Esophagus squamous epithelium (tissue), 5 donors: ENCODE measurements around the gene NRF1. TPM values are rescaled to one million over a fixed set of nuclear protein-coding genes. Genes with fewer than 3 reads are reported as not detected.
"Not testable (repeated sequence)": the region's sequence is repeated elsewhere in the genome, so short reads cannot be mapped to it uniquely, and the experiment has no call there.

ENCODE experiments used
- DNase-seq: peaks from one replicate; lab custom pipeline; 2025; lab: John Stamatoyannopoulos, UW
- H3K27ac ChIP-seq, 4 donors: fragments of 200-600 bp; sonication (generic); one replicate each; pipeline ENCODE4 v1.5.1; 2016 to 2019; ENCODE audit warnings: mild to moderate bottlenecking in 1 of 4
- H3K27me3 ChIP-seq, 4 donors: fragments of 200-600 bp; sonication (generic); 1 replicate in 3 of 4; 2 replicates in 1 of 4; pipeline versions ENCODE4 v1.5.1 to v1.6.0; 2017 to 2021; ENCODE audit warnings: antibody characterized with exemption in 1 of 4
- H3K36me3 ChIP-seq, 3 donors: fragments of 200-600 bp; sonication (generic); one replicate each; pipeline ENCODE4 v1.5.1; 2016 to 2019
- H3K4me1 ChIP-seq, 3 donors: fragments of 200-600 bp; sonication (generic); one replicate each; pipeline ENCODE4 v1.5.1; 2017 to 2019
- H3K4me3 ChIP-seq, 4 donors: fragments of 200-600 bp; sonication (generic); 1 replicate in 3 of 4; 2 replicates in 1 of 4; pipeline ENCODE4 v1.5.1; 2016 to 2019; ENCODE audit warnings: mild to moderate bottlenecking in 2 of 4, moderate library complexity in 1 of 4
- H3K9me3 ChIP-seq, 3 donors: fragments of 200-600 bp; sonication (generic); one replicate each; pipeline ENCODE4 v1.5.1; 2016 to 2019
- POLR2A ChIP-seq, 4 donors: fragments of 450-650 bp; IDR thresholded peaks; one replicate each; pipeline ENCODE4 v1.6.1; 2017; ENCODE audit warnings: antibody characterized with exemption in 4 of 4, mild to moderate bottlenecking in 4 of 4, moderate library complexity in 3 of 4
- WGBS, 2 donors: methylation state at CpG; one replicate each; pipeline ENCODE4 v1.1.5; 2018; 5-methylcytosine and 5-hydroxymethylcytosine counted together
- intact Hi-C: fragments of 100-400 bp; cut with DNase I; formaldehyde crosslinking; loops from one replicate; pipeline ENCODE4 v1.15.0; 2022
- total RNA-seq, 4 donors: library from RNA; depleted of rRNA; stranded (reverse); fragments of >200 nt; gene quantifications; one replicate each; pipeline ENCODE4 v1.1.0, GENCODE V29; 2016
- TF ChIP-seq, protein P1 (sequence below), 6 experiments: fragments of 450-650 bp in 4 of 6; fragments of 200-600 bp in 2 of 6; sonication (generic) in 2 of 6; IDR thresholded peaks; one replicate each; pipeline ENCODE4 v1.5.1; 2016 to 2019; ENCODE audit warnings: antibody characterized with exemption in 6 of 6, mild to moderate bottlenecking in 4 of 6, moderate library complexity in 4 of 6
- donor health status: DM: yes; HTN: yes; CAD: no.

NRF1 gene
- total RNA-seq, result 10 to 100 TPM; 10.0 to 18.3 (median 13.3) TPM

DNA sequence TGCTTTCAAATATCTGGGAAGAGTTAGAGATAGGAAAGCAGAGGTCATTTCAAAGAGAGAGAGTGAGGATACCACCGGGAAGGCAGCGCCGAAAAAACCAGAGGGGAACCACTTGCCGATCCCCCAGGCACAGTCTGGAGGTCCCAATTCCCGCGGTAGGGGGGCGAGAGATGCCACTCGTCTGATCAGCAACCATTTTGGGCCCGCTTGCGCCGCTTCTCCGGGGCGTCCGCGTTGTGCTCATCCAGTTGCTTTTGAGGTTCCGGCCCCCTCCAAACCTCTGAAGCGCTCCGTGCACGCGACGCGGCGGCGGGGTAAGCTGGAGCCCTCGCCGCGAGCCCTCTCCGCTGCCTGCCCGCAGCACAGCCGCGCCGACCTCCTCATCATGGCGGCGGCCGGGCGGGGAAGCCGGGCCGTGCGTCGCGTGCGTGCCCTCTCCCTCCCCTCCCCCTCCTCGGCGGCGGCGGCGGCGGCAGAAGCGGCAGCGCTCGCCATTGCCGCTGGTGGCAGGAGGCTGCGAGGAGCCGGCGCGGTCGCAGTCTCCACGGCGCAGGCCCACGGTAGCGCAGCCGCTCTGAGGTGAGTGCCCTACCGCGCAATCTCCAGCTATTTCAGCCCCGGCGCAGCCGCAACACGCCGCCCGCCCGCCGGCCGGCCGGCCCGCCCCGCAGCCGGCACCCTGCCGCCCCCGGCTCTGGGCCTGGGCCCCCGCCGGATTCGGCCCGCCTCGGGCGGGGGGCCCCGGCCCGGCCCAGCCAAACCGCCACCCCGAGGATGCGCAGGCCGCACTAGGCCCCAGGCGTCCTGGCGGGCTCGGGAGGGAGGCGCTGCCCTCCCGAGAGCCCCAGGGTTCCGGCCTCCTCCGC is at the start of gene NRF1:
NRF1 (plus strand) TSS at position 475 of the 866 bp plus-strand sequence. CDS start 45,632 bp downstream, outside the sequence.
- H3K36me3 ChIP-seq, result peaks cover 0 to 11% (median 0%) of the 10 kb centered on the region in 3 donors
- no peaks in the 10 kb centered on the region for H3K27me3 ChIP-seq
- 0 to 1% methylated on average over 7 to 15 of the region's 98 CpGs for WGBS, 2 donors
- H3K4me1 ChIP-seq, result peaks cover 26 to 61% (median 32%) of the 10 kb centered on the region in 3 donors
- peak within 1 kb of the TSS; percentile 93 to 98 (median 97) for H3K27ac ChIP-seq
- intact Hi-C loops, result no loop called here
- peak within 1 kb of the TSS; percentile 80 to 94 (median 86) for H3K4me3 ChIP-seq
- DNase-seq, result peak; percentile 33
- H3K9me3 ChIP-seq, result no peaks in the 10 kb centered on the region
- TF ChIP-seq POLR2A (IDR thresholded peaks at IDR 0.05), result peak in 2 of 4 donors; percentile 62 to 84
- TF ChIP-seq, protein P1, sequence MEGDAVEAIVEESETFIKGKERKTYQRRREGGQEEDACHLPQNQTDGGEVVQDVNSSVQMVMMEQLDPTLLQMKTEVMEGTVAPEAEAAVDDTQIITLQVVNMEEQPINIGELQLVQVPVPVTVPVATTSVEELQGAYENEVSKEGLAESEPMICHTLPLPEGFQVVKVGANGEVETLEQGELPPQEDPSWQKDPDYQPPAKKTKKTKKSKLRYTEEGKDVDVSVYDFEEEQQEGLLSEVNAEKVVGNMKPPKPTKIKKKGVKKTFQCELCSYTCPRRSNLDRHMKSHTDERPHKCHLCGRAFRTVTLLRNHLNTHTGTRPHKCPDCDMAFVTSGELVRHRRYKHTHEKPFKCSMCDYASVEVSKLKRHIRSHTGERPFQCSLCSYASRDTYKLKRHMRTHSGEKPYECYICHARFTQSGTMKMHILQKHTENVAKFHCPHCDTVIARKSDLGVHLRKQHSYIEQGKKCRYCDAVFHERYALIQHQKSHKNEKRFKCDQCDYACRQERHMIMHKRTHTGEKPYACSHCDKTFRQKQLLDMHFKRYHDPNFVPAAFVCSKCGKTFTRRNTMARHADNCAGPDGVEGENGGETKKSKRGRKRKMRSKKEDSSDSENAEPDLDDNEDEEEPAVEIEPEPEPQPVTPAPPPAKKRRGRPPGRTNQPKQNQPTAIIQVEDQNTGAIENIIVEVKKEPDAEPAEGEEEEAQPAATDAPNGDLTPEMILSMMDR (IDR thresholded peaks at IDR 0.05), result peak in 5 of 6 experiments; percentile 7 to 46 (median 16)

GRCh38 chr7:129566323-129566722 is 45.2 kb upstream of the NRF1 start:
- DNase-seq, H3K4me3 ChIP-seq, H3K4me1 ChIP-seq, H3K36me3 ChIP-seq, H3K9me3 ChIP-seq, intact Hi-C loops, H3K27ac ChIP-seq: not testable (repeated sequence)
- 40 to 41% methylated on average over 2 of the region's 2 CpGs for WGBS, 2 donors
- H3K27me3 ChIP-seq, result peaks cover 0 to 54% (median 0%) of the 10 kb centered on the region in 4 donors

- intact Hi-C loops, result no loop called here
- WGBS, 2 donors, result 59 to 86% methylated on average over 3 of the region's 3 CpGs
- peaks cover 0 to 3% (median 0%) of the 10 kb centered on the region in 3 donors for H3K4me1 ChIP-seq
- TF ChIP-seq, protein P1 (IDR thresholded peaks at IDR 0.05), result no peak
- TF ChIP-seq POLR2A (IDR thresholded peaks at IDR 0.05), result no peak
- no peaks in the 10 kb centered on the region for H3K36me3 ChIP-seq
- peaks cover 0 to 55% (median 0%) of the 10 kb centered on the region in 4 donors for H3K27me3 ChIP-seq
- H3K9me3 ChIP-seq, result peaks cover 0 to 6% (median 4%) of the 10 kb centered on the region in 3 donors
- no peak overlapping the region for H3K4me3 ChIP-seq
- H3K27ac ChIP-seq, result no peak overlapping the region
- DNase-seq, result no peak
Measured at GRCh38 chr7:129567377-129567776, 44.1 kb upstream of the NRF1 start.

GRCh38 chr7:129568240-129568639 is 43.3 kb upstream of the NRF1 start:
- DNase-seq, result no peak
- no peak overlapping the region for H3K27ac ChIP-seq
- H3K4me1 ChIP-seq, result peaks cover 0 to 3% (median 0%) of the 10 kb centered on the region in 3 donors
- no peak for TF ChIP-seq POLR2A (IDR thresholded peaks at IDR 0.05)
- TF ChIP-seq, protein P1 (IDR thresholded peaks at IDR 0.05), result no peak
- H3K4me3 ChIP-seq, result no peak overlapping the region
- intact Hi-C loops, result no loop called here
- WGBS, 2 donors, result 42 to 50% methylated on average over 1 of the region's 1 CpG
- peaks cover 0 to 51% (median 0%) of the 10 kb centered on the region in 4 donors for H3K27me3 ChIP-seq
- H3K36me3 ChIP-seq, result no peaks in the 10 kb centered on the region
- H3K9me3 ChIP-seq, result peaks cover 0 to 6% (median 4%) of the 10 kb centered on the region in 3 donors

GRCh38 chr7:129569326-129569725 is 42.2 kb upstream of the NRF1 start:
- H3K4me3 ChIP-seq, result no peak overlapping the region
- no peak overlapping the region for H3K27ac ChIP-seq
- DNase-seq, result no peak
- TF ChIP-seq, protein P1 (IDR thresholded peaks at IDR 0.05), result no peak
- TF ChIP-seq POLR2A (IDR thresholded peaks at IDR 0.05), result no peak
- H3K4me1 ChIP-seq, result peaks cover 0 to 3% (median 0%) of the 10 kb centered on the region in 3 donors
- peaks cover 0 to 40% (median 0%) of the 10 kb centered on the region in 4 donors for H3K27me3 ChIP-seq
- intact Hi-C loops, result no loop called here
- peaks cover 0 to 6% (median 4%) of the 10 kb centered on the region in 3 donors for H3K9me3 ChIP-seq
- WGBS, 2 donors, result 68 to 78% methylated on average over 4 of the region's 4 CpGs
- no peaks in the 10 kb centered on the region for H3K36me3 ChIP-seq
